Mesodermal cell (in vitro differentiated cells): ENCODE data around the gene C19orf44.
A peak's percentile ranks its signal among the peaks of the same experiment; 100 is the strongest.
"Not testable (repeated sequence)": the region's sequence is repeated elsewhere in the genome, so short reads cannot be mapped to it uniquely, and the experiment has no call there.

ENCODE experiments used
- H3K27ac ChIP-seq: 2 replicates; pipeline ENCODE4 v1.7.0; 2013; ENCODE audit warnings: mild to moderate bottlenecking, low read depth, low read length, moderate library complexity; ENCODE audit not compliant: severe bottlenecking
- H3K36me3 ChIP-seq: 2 replicates; pipeline ENCODE4 v1.7.1; 2013; ENCODE audit warnings: mild to moderate bottlenecking, low read length, moderate library complexity; ENCODE audit not compliant: control insufficient read depth, insufficient read depth
- H3K4me1 ChIP-seq: one replicate; pipeline ENCODE4 v1.7.1; 2013; ENCODE audit warnings: mild to moderate bottlenecking, low read length; ENCODE audit not compliant: insufficient read depth, control insufficient read depth, poor library complexity, severe bottlenecking
- H3K4me3 ChIP-seq: 2 replicates; pipeline ENCODE4 v1.7.0; 2013; ENCODE audit warnings: low read length, control low read depth, mild to moderate bottlenecking; ENCODE audit not compliant: insufficient read depth, poor library complexity, severe bottlenecking; ENCODE audit errors: extremely low read depth
- H3K9me3 ChIP-seq: 2 replicates; pipeline ENCODE4 v1.7.1; 2013; ENCODE audit warnings: mild to moderate bottlenecking, low read length, moderate library complexity; ENCODE audit not compliant: control insufficient read depth
- WGBS, 2 experiments: methylation state at CpG; one replicate each; pipeline ENCODE4 v1.1.5; 2013; ENCODE audit warnings: missing lambda C conversion rate in 2 of 2; ENCODE audit not compliant: insufficient coverage in 2 of 2; 5-methylcytosine and 5-hydroxymethylcytosine counted together

Gene C19orf44

GRCh38 chr19:16470541-16470910, 25.7 kb upstream of the C19orf44 start:
- H3K4me3 ChIP-seq = peak overlapping the region; percentile 77
- H3K9me3 ChIP-seq = peaks cover 8% of the 10 kb centered on the region
- H3K4me1 ChIP-seq = peaks cover 11% of the 10 kb centered on the region
- no peak overlapping the region for H3K27ac ChIP-seq
- H3K36me3 ChIP-seq = peaks cover 16% of the 10 kb centered on the region
- 56 to 67% methylated on average over 1 to 2 of the region's 7 CpGs for WGBS, 2 experiments

- no peak overlapping the region for H3K27ac ChIP-seq
- peak overlapping the region; percentile 77 for H3K4me3 ChIP-seq
- WGBS, 2 experiments = 2% methylated on average over 49 to 59 of the region's 67 CpGs
- H3K9me3 ChIP-seq = peaks cover 8% of the 10 kb centered on the region
- peaks cover 11% of the 10 kb centered on the region for H3K4me1 ChIP-seq
- peaks cover 13% of the 10 kb centered on the region for H3K36me3 ChIP-seq
Measured at GRCh38 chr19:16470911-16471811, 25.0 kb upstream of the C19orf44 start.

GRCh38 chr19:16472559-16472899, 23.7 kb upstream of the C19orf44 start:
- not testable (repeated sequence) for H3K36me3 ChIP-seq, H3K9me3 ChIP-seq, H3K27ac ChIP-seq
- Histone ChIP-seq H3K4me1 (peaks cover 11% of the 10 kb centered on the region), H3K4me3 (peak overlapping the region; percentile 77)
- no CpG with 5 or more reads among the region's 2 CpGs for WGBS, 2 experiments

GRCh38 chr19:16472992-16473391, 23.2 kb upstream of the C19orf44 start:
- H3K36me3 ChIP-seq = peaks cover 7% of the 10 kb centered on the region
- H3K9me3 ChIP-seq = peaks cover 8% of the 10 kb centered on the region
- 100% methylated on average over 1 of the region's 2 CpGs; no CpG with 5 or more reads in 1 of the 2 experiments for WGBS, 2 experiments
- H3K4me3 ChIP-seq = no peak overlapping the region
- H3K4me1 ChIP-seq = peaks cover 11% of the 10 kb centered on the region
- H3K27ac ChIP-seq = no peak overlapping the region

GRCh38 chr19:16473875-16474392, 22.3 kb upstream of the C19orf44 start:
- no peak overlapping the region for H3K27ac ChIP-seq
- peaks cover 8% of the 10 kb centered on the region for H3K9me3 ChIP-seq
- no peak overlapping the region for H3K4me3 ChIP-seq
- 88 to 96% methylated on average over 8 of the region's 13 CpGs for WGBS, 2 experiments
- H3K36me3 ChIP-seq = peaks cover 7% of the 10 kb centered on the region
- H3K4me1 ChIP-seq = peaks cover 11% of the 10 kb centered on the region

GRCh38 chr19:16476401-16476800, 19.8 kb upstream of the C19orf44 start:
- Histone ChIP-seq H3K9me3 (peaks cover 8% of the 10 kb centered on the region), H3K4me1 (no peaks in the 10 kb centered on the region), H3K36me3 (no peaks in the 10 kb centered on the region), H3K4me3 (no peak overlapping the region), H3K27ac (no peak overlapping the region)
- 77 to 83% methylated on average over 1 to 2 of the region's 3 CpGs for WGBS, 2 experiments

- no peak overlapping the region for H3K27ac ChIP-seq
- WGBS, 2 experiments = 88 to 93% methylated on average over 1 of the region's 1 CpG
- H3K4me3 ChIP-seq = no peak overlapping the region
- H3K4me1 ChIP-seq = no peaks in the 10 kb centered on the region
- H3K36me3 ChIP-seq = no peaks in the 10 kb centered on the region
- H3K9me3 ChIP-seq = peaks cover 8% of the 10 kb centered on the region
Measured at GRCh38 chr19:16477311-16477710, 18.9 kb upstream of the C19orf44 start.

- Histone ChIP-seq H3K27ac (no peak overlapping the region), H3K9me3 (no peaks in the 10 kb centered on the region), H3K4me3 (no peak overlapping the region), H3K4me1 (no peaks in the 10 kb centered on the region), H3K36me3 (no peaks in the 10 kb centered on the region)
- WGBS, 2 experiments = 91 to 92% methylated on average over 6 of the region's 7 CpGs
Measured at GRCh38 chr19:16482745-16483144, 13.4 kb upstream of the C19orf44 start.

GRCh38 chr19:16486476-16486875, 9.7 kb upstream of the C19orf44 start:
- not testable (repeated sequence) for H3K9me3 ChIP-seq, H3K4me3 ChIP-seq, H3K27ac ChIP-seq, H3K4me1 ChIP-seq, H3K36me3 ChIP-seq
- WGBS, 2 experiments = 50% methylated on average over 1 of the region's 4 CpGs; no CpG with 5 or more reads in 1 of the 2 experiments

- Histone ChIP-seq H3K9me3 (no peaks in the 10 kb centered on the region), H3K27ac (peak overlapping the region; percentile 59), H3K4me1 (no peaks in the 10 kb centered on the region), H3K4me3 (peak overlapping the region; percentile 70), H3K36me3 (peaks cover 7% of the 10 kb centered on the region)
- 53 to 82% methylated on average over 11 to 12 of the region's 16 CpGs for WGBS, 2 experiments
Measured at GRCh38 chr19:16496613-16496983, 404 bp downstream of the C19orf44 start.

- peak overlapping the region; percentile 70 for H3K4me3 ChIP-seq
- no peaks in the 10 kb centered on the region for H3K4me1 ChIP-seq
- no peak overlapping the region for H3K27ac ChIP-seq
- 92% methylated on average over 10 to 11 of the region's 12 CpGs for WGBS, 2 experiments
- H3K36me3 ChIP-seq = peaks cover 7% of the 10 kb centered on the region
- no peaks in the 10 kb centered on the region for H3K9me3 ChIP-seq
Measured at GRCh38 chr19:16497042-16497441, 848 bp downstream of the C19orf44 start.
